GM21619 (cell line): ENCODE data around the gene MGRN1.

ENCODE experiments used
- ATAC-seq: cut with Tn5 transposase; IDR thresholded peaks from one replicate; pipeline ENCODE4 v1.9.1; 2021; ENCODE audit not compliant: unreplicated experiment

MGRN1 gene

GRCh38 chr16:4673387-4674046, 48.9 kb downstream of the MGRN1 start:
- ATAC-seq, result no peak

GRCh38 chr16:4674926-4675530, 50.4 kb downstream of the MGRN1 start:
- no peak for ATAC-seq

- no peak for ATAC-seq
Observed at GRCh38 chr16:4675864-4676786, 51.5 kb downstream of the MGRN1 start.

GRCh38 chr16:4676831-4677230, 52.2 kb downstream of the MGRN1 start:
- no peak for ATAC-seq

- ATAC-seq, result no peak
Observed at GRCh38 chr16:4677390-4677789, 52.8 kb downstream of the MGRN1 start.

- ATAC-seq, result no peak
Observed at GRCh38 chr16:4677994-4678393, 53.4 kb downstream of the MGRN1 start.

- ATAC-seq, result no peak
Observed at GRCh38 chr16:4678596-4678995, 54.0 kb downstream of the MGRN1 start.

- no peak for ATAC-seq
Observed at GRCh38 chr16:4679156-4679849, 54.7 kb downstream of the MGRN1 start.

GRCh38 chr16:4679850-4680636, 55.4 kb downstream of the MGRN1 start:
- no peak for ATAC-seq

GRCh38 chr16:4680673-4681470, 56.2 kb downstream of the MGRN1 start:
- ATAC-seq, result no peak

GRCh38 chr16:4681471-4682083, 57.0 kb downstream of the MGRN1 start:
- ATAC-seq, result no peak

- ATAC-seq, result no peak
Observed at GRCh38 chr16:4682084-4682591, 57.5 kb downstream of the MGRN1 start.

- ATAC-seq, result no peak
Observed at GRCh38 chr16:4682616-4683254, 58.1 kb downstream of the MGRN1 start.

GRCh38 chr16:4683255-4684057, 58.8 kb downstream of the MGRN1 start:
- no peak for ATAC-seq

GRCh38 chr16:4684058-4684715, 59.6 kb downstream of the MGRN1 start:
- ATAC-seq, result no peak

- ATAC-seq, result no peak
Observed at GRCh38 chr16:4684763-4685162, 60.1 kb downstream of the MGRN1 start.

GRCh38 chr16:4685292-4685691, 60.7 kb downstream of the MGRN1 start:
- ATAC-seq, result no peak
